OCI-LY3 (cell line): ENCODE data around the gene CREB3.

Source experiments
- CTCF ChIP-seq: fragments of 200-600, 300-600 bp; sonication (generic); IDR thresholded peaks from 2 replicates; pipeline ENCODE4 v1.5.1; 2014; ENCODE audit warnings: antibody characterized with exemption, low read length, low read depth
- EZH2phosphoT487 ChIP-seq: fragments of 200-600 bp; shearing (Covaris generic); IDR thresholded peaks from 2 replicates; pipeline ENCODE4 v1.6.1; 2018; ENCODE audit warnings: antibody characterized with exemption, mixed run types, low read depth

- no peak for TF ChIP-seq CTCF
- TF ChIP-seq EZH2phosphoT487 = no peak
These were observed 48.6 kb downstream of the CREB3 start for GRCh38 chr9:35781066-35781465.
